ENCODE data around the gene CIZ1.
"Not testable (repeated sequence)": the region's sequence is repeated elsewhere in the genome, so short reads cannot be mapped to it uniquely, and the experiment has no call there.

Gene CIZ1

DNA sequence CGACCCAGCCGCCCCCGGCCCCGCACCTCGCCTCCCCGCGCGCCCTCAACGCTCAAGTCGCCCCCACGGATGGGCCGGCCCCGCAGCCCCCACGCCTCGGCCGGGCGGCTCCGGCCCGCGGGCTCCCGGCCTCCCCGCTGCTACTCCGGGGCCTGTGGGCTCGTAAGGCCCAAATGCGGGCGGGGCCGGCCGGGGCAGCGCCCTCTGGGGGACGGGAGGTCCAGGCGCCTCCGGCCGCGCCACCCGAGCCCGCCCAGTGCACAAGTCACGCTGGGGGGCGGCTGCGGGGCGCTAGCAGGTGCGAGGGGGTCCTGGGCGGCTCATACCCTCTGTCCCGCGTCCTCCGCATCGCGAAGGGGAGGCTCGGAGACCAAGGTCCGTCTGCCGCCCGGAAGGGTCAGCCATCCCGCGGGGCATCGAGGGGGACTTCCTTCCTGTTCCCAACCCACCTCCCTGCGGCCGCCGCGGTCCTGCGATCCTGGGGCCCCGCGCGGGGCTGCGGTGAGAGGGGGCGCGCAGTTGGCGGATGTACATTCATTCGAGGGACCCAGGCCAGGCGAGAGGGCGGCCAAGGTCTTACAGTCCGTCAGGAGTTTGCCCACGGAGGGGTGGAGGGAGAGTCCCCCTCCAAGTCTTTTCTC, at the start of gene CIZ1:
CIZ1 (minus strand) TSS at position 167 of the 641 bp plus-strand sequence. CDS start 715 bp downstream, outside the sequence.
- peak within 1 kb of the TSS; percentile 92 for H3K27ac ChIP-seq
- TF ChIP-seq, protein P1, sequence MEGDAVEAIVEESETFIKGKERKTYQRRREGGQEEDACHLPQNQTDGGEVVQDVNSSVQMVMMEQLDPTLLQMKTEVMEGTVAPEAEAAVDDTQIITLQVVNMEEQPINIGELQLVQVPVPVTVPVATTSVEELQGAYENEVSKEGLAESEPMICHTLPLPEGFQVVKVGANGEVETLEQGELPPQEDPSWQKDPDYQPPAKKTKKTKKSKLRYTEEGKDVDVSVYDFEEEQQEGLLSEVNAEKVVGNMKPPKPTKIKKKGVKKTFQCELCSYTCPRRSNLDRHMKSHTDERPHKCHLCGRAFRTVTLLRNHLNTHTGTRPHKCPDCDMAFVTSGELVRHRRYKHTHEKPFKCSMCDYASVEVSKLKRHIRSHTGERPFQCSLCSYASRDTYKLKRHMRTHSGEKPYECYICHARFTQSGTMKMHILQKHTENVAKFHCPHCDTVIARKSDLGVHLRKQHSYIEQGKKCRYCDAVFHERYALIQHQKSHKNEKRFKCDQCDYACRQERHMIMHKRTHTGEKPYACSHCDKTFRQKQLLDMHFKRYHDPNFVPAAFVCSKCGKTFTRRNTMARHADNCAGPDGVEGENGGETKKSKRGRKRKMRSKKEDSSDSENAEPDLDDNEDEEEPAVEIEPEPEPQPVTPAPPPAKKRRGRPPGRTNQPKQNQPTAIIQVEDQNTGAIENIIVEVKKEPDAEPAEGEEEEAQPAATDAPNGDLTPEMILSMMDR (IDR thresholded peaks at IDR 0.05) = peak; percentile 92
- TF ChIP-seq ZFX (IDR thresholded peaks at IDR 0.05; ENCODE audit: borderline replicate concordance) = peak; percentile 88; the same call in 1 of the 2 replicates

DNA sequence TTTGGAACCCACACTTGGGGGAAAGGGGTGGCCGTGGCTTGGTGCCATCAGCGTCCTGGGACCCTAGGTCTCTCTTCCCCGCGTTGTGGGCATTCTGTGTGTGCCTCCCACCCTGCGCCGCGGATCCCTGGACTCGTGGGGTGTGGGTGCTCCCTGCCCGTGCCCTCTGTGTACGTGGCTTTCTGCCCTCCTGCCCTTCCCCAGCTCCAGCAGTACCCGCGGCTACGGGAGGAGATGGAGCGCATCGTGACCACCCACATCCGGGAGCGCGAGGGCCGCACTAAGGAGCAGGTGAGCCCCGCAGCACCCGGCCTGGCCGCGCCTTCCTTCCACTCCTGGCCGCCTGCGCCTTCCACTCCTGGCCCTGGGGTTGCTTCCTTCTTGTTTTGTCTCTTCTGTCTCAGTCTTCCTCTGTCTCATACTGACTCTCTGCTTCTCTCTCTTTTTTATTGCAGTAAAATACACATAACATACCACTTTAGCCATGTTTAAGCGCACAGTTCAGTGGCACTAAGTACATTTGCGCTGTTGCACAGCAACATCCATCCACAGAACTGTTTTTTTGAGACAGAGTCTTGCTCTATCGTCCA, 42.5 kb upstream of the CIZ1 start:
- TF ChIP-seq, protein P1 (IDR thresholded peaks at IDR 0.05) = no peak
- no peak for TF ChIP-seq ZFX (IDR thresholded peaks at IDR 0.05; ENCODE audit: borderline replicate concordance)
- no peak overlapping the region for H3K27ac ChIP-seq

- no peak overlapping the region for H3K27ac ChIP-seq
- no peak for TF ChIP-seq ZFX (IDR thresholded peaks at IDR 0.05; ENCODE audit: borderline replicate concordance)
- TF ChIP-seq, protein P1 (IDR thresholded peaks at IDR 0.05) = no peak
These were observed 41.4 kb upstream of the CIZ1 start for GRCh38 chr9:128232528-128233428.

DNA sequence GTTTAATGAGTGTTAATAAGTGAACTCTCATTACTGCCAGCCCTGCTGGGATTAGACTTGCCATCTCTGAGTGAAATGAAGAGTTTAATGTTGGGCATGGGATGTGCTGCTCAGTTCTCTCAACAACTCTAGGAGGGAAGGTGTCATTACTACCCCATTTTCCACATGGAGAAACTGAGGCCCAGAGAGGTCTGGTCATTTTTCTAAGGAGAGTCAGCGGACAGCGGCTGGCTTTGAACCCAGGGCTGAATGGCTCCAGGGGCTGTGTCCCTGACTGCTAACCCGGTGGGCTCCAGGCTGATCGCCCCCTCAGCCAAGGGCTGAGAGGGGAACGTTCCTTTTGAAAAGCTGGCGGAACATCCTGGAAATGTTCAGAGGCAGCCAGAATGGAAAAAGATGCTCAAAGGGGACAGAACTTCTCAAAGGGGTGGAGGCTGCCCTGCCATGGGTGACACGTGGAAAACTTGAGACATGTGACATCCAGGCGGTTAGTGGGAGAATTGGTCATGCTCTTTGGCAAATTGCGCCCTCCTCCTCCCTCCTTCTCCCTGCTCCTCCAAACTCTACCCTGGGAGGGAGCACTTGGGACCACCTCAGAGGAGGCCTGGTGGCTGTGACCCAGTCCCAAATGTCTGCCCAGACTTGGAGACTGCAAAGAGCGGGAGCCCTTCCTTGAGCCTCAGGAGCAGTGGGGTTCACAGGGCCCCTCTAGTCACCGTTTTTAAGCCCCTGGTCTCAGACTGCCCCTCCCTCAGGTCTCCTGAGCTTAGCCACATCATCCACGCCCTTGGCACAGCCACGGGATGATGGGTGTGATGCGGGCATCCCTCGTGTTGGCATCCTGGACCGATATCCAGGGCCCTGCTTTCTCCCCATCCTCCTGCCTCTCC, 40.5 kb upstream of the CIZ1 start:
- H3K27ac ChIP-seq = no peak overlapping the region
- TF ChIP-seq ZFX (IDR thresholded peaks at IDR 0.05; ENCODE audit: borderline replicate concordance) = no peak
- TF ChIP-seq, protein P1 (IDR thresholded peaks at IDR 0.05) = no peak

DNA sequence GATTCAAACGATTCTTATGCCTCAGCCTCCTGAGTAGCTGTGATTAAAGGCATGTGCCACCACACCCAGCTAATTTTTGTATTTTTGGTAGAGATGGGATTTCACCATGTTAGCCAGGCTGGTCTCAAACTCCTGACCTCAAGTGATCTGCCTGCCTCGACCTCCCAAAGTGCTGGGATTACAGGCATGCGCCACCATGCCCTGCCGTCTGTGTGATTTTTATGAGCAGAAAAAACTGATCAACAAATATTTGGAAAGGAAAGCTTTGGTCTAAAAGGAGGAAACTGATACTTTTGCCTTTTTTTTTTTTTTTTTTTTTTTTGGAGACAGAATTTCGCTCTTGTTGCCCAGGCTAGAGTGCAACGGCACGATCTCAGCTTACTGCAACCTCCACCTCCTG, 39.5 kb upstream of the CIZ1 start:
- not testable (repeated sequence) for H3K27ac ChIP-seq

GRCh38 chr9:128226412-128226801, 35.0 kb upstream of the CIZ1 start:
- TF ChIP-seq ZFX (IDR thresholded peaks at IDR 0.05; ENCODE audit: borderline replicate concordance) = no peak
- TF ChIP-seq, protein P1 (IDR thresholded peaks at IDR 0.05) = no peak
- no peak overlapping the region for H3K27ac ChIP-seq

Data from 22Rv1 (cell line).